Stimulated activated CD4-positive, alpha-beta T cell treated with anti-CD3 and anti-CD28 coated beads, Interleukin-1b, Interleukin-23, amount 100 ng/mL, for 4 hours (primary cell): ENCODE data around the gene ADGRD1.
"Not testable (repeated sequence)": the region's sequence is repeated elsewhere in the genome, so short reads cannot be mapped to it uniquely, and the experiment has no call there.

Source experiments
- DNase-seq, 2 donors: peaks; one replicate each; pipeline ENCODE4 v3.0.0-alpha.2; 2020; ENCODE audit warnings: low read depth in 2 of 2

The ADGRD1 gene

DNA sequence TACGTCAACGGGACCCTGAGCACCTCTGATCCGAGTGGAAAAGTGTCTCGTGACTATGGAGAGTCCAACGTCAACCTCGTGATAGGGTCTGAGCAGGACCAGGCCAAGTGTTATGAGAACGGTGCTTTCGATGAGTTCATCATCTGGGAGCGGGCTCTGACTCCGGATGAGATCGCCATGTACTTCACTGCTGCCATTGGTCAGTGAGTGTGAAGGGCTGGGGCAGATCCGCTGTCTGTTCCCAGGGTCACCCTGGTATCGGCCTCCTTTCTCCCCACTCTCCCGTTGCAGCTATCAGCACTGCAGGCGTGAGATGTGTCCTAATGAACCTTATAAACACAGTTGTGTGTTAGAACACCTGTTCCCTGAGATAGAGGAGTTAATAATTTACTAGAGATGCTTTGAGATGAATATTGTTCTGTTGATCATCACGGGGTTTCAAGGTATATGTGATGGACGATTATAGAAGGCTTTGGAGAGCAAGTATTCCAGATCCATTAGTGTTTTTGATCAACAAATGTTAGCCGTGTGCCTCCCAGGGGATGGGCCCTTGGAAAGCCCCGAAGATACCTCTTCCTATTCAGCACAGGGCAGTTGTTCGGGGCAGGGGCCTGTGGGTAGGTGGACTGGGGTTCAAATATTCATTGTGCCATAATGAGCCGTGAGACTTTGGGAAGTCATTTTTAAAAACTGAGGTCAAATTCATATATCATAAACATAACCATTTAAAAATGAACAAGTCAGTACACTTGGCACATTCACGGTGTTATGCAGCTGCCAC, 33.6 kb downstream of the ADGRD1 start:
- DNase-seq: no peak

DNA sequence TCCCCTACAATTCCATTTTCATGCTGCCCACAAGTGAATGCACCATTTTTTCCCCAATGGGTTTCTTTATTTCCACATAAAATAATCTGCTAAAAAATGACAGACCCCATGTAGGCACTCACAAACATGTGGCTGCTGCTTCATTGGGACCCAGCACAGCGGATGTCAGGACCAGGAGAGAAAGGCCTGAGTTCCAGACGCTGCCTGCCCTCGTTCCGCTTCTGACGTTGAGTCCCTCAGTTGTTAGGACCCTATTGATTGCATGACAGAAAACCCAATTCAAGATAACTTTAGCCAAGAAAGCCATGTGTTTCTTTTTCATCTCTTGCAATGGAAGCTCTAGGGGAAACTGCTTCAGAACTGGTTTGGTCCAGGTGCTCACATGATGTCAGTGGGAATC, 34.6 kb downstream of the ADGRD1 start:
- no peak for DNase-seq

DNA sequence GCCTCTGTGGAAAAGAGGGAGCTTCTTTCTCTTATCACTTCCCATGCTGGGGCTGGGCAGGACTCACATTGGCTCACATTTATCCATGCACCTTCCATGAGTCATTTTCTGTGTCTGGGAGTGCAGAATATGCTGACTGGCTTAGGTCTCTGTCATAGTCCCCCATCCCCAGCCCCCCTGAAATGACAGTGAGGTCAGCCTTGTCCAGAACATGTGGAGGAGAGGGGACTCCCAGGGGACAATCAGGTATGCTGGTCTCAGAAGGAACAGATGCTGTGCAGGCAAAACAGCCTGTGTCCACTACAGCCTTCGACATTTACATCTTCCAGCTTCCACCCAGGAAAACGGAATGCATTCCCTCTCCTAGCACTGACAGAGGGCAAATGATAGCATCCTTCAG, 35.0 kb downstream of the ADGRD1 start:
- no peak for DNase-seq

DNA sequence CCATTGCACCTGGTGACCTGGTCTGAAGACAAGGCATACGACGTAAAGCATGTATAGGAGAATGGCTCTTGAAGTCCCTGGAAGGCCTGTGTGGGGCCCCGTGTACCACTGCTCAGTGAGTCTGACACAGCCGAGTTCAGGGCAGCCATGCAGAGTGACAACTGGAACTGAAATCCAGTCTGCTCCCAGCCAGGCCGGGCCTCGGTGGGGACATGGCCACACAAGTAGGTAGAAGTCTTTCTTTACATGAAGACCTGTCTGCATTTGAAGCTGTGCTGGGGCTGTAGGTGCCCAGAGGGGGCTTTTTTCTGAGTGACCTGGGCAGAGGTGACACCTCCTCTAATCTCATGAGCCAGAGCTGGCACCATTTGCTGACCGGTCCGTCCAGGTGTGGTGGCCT, 35.7 kb downstream of the ADGRD1 start:
- no peak for DNase-seq

DNA sequence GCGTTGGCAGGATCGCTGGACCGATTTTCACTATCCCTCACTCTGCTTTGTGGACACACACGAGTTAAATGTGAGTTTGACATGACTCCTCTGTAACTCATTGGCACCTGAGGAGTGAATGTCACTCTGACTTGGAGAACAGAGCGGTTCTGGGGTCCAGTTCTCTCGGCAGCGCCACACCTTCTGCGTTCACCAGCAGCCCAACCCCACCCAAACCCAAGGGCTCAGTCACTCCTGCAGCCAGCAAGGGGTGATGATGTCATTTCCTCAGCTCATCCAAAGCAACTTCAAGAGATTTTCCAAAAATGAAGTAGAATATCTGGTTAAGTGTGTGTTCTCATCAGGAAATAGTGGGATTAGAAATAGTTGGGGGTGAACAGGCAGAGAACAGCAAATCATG, 36.3 kb downstream of the ADGRD1 start:
- no peak for DNase-seq

DNA sequence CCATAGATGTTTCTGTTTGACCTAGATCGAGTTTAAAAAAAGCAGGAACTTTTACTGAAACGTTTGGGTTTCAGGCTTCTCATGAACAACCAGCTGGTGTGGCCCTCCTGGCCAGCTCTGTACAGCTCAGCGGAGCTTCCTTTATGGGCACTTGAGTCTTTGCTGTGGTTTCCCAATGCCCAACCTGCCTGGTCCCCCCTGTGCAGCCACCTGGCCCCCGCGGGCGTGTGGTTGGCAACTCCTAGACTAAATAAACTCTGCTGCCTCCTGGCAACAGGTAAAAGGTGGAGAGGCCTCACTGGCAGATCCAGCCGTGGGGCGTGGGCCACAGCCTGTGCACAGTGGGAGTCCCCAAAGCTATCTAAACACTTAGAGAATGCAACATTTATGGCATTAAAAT, 38.7 kb downstream of the ADGRD1 start:
- no peak for DNase-seq

DNA sequence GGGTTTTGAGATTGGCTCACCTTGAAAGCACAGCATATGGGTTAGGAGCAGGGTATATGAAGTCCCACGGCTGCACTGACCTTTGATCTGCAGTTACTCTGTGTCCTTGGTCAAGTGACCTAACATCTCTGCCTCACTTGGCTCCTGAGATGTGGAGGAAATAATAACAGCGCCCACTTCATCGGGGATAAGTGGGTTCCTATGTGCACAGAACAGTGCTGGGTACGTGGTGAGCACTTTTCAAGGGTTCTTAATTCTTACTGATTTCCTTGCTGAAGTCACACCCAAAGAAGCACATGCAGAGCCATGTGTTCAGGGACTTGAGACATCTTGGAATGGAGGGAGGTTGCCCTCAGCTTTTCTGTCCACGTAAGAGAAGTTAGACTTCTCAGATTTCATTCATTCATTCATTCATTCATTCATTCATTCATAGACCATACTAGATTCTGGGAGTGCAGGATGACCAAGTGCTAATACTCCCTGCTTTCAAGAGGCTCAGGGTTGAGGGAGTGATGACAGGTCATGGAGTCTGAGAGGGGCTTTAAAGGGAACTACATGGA, 39.4 kb downstream of the ADGRD1 start:
- DNase-seq: no peak

DNA sequence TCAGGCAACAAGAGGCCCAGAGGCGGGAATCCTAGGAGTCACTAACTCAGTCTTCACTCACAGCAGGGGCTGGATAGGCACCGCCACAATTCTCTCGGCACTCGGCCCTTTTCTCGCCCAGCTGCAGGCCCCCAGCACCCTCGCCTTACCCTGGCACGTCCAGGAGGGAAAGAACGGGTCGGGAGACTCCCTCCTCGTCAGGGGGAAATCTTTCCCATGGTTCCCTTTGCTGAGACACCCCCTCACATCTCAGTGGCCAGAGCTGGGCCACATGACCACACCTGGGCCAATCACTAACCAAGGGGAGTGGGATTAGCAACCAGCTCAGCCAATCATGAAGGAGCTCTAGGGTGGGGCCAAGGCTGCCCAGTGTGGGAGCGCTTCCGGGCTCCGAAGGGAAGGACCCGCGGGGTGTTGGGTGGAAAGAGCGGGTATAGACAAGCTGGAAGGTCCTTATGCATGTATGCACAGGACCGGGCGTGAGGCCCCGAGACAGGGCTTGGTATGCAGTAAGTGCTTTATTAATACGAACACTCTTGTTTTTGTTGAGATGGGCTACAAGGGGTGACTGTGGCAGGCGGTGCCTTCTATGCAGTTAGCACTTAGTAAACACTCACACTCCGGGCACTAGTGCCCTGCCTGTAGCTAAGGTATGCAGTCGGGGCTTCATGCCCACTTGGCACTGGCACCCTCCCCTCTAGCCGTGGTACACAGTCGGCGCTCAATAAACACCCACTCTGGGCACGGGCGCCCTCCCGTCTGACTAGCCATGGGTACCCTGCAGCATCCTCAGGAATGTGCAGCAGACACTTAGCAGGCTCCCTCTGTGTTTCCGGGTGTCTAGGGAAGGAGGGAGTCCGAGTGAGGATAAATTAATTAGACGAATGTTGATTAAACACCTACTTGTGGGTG, 40.3 kb downstream of the ADGRD1 start:
- DNase-seq: no peak

DNA sequence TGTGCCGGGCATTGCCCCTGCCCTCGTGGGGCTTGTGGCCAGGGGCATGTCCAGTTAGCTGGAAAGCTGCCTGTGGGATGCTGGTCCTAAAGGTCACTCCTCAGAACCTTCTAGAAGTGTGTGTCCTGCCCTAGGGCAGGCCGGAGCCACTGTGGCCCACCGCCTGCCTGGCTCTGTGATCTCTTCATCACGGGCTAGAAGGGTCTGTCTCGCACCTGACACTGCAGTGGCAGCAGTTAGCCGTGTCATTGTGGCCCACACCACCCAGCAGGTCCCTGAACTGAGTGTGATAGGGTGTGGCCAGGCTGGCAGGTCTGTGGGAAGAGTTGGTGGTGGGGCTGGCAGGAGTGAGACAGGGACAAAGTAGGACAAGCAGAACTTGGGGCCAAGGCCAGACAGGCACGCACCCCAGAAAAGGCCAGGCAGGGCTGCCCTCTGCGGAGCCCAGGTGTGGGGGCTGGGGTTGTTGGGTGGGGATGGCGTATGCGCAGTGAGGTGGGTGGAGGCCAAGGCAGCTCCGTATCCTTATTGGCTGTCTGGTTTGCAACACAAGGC, 41.2 kb downstream of the ADGRD1 start:
- no peak for DNase-seq

DNA sequence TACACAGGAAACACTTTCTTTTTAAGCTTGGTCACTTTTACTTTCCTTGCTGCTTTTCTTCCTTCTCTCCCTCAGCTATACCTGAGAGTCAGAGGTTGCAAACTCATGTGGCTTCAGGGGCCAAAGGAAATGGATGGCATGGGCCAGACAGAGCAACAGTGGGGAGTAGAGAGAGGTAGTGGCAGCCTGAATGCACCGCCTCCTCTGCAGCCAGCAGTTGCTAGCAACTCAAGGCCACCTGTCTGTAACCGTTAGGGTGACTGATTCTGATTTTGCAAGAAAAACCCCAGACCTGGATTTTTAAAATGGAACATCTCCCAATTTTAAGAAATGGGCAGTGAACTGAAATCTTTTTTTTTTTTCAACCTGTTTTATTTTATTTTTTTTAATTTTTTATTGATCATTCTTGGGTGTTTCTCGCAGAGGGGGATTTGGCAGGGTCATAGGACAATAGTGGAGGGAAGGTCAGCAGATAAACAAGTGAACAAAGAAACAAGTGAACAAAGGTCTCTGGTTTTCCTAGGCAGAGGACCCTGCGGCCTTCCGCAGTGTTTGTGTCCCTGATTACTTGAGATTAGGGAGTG, 41.8 kb downstream of the ADGRD1 start:
- DNase-seq: not testable (repeated sequence)

DNA sequence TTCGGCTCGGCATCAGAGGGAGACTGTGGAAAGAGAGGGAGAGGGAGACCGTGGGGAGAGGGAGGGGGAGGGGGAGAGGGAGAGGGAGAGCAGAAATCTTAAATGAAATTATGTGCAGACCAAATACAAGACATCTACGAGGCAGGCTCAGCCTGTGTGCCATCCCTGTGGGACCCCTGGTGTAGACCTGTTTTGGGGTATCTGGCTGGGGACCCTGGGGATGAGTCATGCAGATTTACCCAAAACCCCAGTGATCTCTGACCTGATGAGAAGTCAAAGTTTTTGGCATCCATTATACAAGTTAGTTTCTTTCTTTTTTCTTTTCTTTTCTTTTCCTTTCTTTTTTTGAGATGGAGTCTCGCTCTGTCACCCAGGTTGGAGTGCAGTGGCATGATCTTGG, 44.4 kb downstream of the ADGRD1 start:
- no peak for DNase-seq

DNA sequence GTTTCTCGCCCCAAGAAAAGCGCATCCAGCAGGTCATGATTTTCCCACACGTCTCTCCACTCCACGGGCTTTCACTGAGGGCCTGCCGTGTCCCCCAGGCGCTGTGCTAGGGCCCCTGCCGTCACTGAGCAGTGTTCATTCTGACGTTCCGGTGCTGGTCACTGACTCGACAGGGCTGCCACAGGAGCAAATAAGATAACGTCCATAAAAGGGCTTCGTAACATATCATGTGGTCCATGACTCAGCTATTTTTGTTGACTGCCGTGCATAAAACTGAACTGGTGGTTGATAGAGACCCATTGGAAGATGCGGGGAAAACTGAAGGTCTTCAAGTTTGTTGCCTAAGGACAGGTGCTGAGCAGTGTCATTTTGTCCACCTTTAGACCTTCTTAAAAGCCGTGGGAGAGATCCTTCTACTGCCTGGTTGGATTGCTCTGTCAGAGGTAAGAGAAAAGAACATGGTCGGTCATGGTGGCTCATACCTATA, 46.3 kb downstream of the ADGRD1 start:
- DNase-seq: no peak

DNA sequence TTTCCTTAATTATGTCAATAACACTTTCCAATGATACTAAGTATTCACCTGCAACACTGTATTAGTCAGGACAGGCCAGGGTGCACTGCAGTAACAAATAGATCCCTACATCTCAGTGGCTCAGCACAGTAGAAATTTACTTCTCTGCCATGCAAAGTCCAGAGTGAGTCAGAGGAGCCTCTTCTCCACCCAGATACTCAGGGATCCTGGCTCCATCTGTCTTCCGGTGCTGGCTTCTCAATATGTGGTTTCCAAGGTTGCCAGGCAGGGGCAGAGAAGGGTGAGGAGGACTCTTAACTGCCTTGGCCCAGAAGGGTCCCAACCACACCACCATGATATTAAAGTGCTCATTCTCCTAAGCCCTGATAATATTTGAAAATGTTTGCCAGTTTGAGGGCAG, 47.8 kb downstream of the ADGRD1 start:
- no peak for DNase-seq

DNA sequence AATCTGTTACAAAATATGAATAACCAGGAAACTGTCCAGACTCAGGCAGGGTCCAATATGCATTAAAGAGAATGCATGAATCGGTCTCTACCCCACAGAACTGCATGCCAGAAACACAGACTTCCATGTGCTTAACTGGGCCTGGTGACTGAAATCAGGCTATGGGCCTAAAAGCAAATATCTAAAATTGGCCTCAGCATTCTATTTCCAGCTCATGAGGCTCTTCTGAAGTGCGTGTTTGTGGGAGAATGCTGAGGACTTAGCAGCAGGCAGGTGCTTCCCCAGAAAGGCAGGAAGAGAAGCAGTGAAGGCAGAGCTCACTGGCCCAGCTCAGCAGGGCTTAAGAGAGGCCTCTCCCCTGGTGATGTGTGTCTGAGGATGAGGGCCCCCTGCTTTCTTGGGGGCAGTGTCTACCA, 48.5 kb downstream of the ADGRD1 start:
- DNase-seq: no peak

DNA sequence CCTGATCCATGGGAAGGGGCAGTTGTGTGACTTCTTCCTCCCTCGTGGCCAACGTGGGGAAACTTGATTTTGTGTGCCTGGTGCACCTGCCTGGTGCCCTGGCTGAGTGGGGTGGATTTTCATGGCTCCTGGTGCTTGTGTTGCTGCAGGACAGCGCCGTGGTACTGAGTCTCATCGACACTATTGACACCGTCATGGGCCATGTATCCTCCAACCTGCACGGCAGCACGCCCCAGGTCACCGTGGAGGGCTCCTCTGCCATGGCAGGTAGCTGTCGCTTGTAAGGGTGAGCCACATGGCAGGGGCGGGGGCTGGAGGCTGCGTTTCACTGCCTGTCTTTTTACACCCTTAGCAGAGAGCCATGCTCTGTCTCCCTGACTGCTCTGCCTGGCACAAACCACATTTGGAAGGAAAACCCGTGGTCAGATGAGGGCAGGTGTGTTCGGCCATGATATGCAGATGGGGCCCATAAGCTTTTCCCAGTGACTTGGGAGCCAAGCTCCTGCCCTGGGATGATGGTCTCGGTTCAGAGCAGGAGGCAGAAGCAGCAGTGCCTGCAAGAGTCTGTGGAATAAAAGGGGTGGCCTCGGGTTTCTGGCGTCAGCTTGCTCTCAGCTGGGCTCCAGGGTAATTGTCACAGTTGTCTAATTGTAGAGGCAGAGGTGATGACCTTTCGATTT, 49.5 kb downstream of the ADGRD1 start:
- DNase-seq: no peak

DNA sequence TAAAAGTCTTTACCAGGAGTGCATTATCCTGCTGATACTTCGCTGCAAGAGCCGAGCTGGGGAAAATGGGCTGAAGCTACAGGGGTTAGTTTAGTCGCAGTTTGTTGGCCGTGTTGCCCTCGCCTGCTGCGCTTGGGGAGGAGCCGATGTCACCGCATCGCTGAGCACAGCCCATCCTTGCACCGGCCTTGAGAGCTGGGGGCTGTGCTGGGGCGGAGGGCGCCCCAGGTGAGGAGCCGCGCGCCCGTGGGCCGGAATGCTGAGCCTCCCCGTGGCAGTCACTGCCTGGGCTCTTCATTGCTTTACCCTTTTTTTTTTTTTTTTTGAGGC, 50.0 kb downstream of the ADGRD1 start:
- no peak for DNase-seq

DNA sequence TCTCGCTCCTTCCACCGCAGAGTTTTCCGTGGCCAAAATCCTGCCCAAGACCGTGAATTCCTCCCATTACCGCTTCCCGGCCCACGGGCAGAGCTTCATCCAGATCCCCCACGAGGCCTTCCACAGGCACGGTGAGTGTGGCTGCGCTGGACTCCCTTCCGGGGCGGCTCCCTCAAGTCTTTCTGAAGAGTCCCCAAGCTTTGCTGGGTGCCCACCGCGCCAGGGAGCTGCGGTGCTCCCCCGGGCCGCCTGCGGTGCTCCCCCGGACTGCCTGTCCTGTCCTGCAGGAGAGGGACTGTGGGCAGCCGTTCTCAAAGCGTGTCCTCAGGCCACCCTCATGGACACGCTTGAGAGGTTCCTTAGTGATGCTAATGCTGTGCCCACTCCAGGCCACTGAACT, 50.5 kb downstream of the ADGRD1 start:
- no peak for DNase-seq

DNA sequence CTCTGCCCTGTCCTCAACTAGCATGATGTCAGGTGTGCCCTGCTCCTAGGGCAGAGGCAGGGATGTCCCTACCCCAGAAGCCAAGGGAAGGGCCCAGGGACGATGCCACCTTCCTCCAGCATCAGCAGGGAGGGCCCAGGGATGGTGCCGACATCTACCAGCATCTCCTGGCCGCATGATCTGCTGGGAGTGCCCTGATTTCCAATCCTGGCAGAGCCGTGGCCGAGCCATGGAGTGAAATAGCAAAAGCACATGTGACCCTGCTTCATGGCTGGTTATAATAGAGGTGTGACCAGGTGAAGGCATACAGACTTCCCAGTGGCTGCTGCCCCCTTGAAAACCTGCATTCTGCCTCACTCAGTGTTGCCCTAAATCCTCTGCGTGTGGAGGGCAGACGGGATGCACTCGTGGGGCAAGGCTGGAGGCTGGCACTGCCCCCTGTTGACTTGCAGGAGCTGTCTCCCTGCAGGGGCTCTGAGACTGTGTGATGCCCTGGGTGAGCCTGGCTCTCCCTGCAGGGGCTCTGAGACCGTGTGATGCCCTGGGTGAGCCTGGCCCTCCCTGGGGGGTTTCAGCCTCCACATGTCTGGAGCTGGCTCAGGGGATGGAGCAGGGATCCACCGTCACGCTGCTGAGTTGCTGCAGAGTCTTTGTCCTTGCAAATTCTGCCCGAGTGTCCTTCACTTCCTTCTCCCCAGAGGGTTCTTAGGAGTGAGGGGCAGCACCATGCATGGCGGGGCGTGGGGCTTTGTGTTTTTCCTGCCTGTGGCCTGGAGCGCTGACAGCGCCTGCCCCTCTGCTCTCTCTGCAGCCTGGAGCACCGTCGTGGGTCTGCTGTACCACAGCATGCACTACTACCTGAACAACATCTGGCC, 51.7 kb downstream of the ADGRD1 start:
- DNase-seq: no peak

DNA sequence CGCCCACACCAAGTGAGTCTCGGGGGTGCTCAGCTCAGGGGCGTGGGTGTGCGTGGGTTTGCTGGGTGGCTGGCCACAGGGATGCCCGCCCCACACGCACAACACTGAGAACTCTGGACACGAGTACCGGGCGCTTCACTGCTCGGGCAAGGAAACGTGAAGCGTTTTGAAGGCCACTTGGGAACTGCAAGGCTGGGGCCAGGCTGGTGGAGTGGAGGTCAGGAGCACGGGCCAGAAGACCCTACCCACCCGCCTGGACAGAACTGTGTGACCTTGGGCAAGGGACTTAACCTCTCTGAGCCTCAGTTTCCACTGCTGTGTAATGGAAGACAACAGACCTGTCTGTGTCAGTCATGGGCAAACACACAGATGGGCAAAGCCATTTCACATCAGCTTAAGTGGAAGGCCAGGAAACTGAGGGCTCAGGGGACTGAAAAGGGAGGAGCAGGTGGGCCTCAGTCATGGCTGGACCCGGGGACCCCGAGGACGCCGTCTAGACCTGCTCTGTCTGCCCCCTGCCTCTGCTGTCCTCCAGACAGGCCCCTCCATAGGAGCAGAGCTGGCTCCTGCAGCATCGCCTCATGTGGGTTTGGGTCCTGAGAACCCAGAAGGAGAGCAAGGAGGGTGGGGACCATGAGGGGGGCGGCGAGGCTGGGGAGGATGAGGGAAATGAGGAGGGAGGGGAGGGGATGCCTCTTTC, 52.5 kb downstream of the ADGRD1 start:
- no peak for DNase-seq
